Choroid plexus epithelial cell (primary cell): ENCODE data around the gene SLC35D1.

Experiments used
- DNase-seq: peaks from one replicate; pipeline ENCODE4 v3.0.0-alpha.2; 2010; ENCODE audit warnings: low read depth
- H3K4me3 ChIP-seq: 2 replicates; pipeline ENCODE4 v1.5.1; 2011; ENCODE audit warnings: low read depth, mild to moderate bottlenecking, control low read depth, low read length, moderate library complexity
- CTCF ChIP-seq: conservative IDR thresholded peaks from 2 replicates; pipeline ENCODE4 v1.5.1; 2011; ENCODE audit warnings: low read depth, mild to moderate bottlenecking, control low read depth, inconsistent platforms, low read length, moderate library complexity

The SLC35D1 gene

GRCh38 chr1:67053785-67054772, at the start of gene SLC35D1:
TSS of gene SLC35D1 (minus strand) at chr1:67054148. CDS start at chr1:67054013, 135 bp downstream.
- H3K4me3 ChIP-seq, result peak within 1 kb of the TSS; percentile 88
- peak; percentile 52 for DNase-seq
- no peak for TF ChIP-seq CTCF

- H3K4me3 ChIP-seq, result no peak overlapping the region
- TF ChIP-seq CTCF, result no peak
- DNase-seq, result no peak
Measured at GRCh38 chr1:67103548-67103947, 49.6 kb upstream of the SLC35D1 start.

GRCh38 chr1:67100833-67101232, 46.9 kb upstream of the SLC35D1 start:
- DNase-seq, result peak; percentile 13
- H3K4me3 ChIP-seq, result no peak overlapping the region
- no peak for TF ChIP-seq CTCF

DNA sequence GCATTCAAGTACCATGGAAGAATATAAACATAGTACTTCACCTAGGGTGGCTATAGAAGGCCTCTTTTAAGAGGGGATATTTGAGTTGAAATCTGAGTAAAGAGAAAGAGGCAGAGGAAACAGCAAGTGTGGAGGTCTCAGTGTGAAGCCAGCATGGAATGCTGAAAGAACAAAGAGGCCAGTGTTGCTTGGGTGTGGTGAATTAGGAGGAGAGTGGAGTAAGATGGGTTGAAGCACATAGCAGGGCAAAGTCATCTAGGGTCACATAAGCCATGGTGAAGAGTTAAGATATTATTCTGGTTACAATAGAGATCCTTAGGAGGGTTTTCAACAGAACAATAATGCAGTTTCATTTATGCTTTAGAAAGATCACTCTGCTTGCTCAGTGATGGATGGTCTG, 43.4 kb upstream of the SLC35D1 start:
- no peak for TF ChIP-seq CTCF
- DNase-seq, result no peak
- no peak overlapping the region for H3K4me3 ChIP-seq

DNA sequence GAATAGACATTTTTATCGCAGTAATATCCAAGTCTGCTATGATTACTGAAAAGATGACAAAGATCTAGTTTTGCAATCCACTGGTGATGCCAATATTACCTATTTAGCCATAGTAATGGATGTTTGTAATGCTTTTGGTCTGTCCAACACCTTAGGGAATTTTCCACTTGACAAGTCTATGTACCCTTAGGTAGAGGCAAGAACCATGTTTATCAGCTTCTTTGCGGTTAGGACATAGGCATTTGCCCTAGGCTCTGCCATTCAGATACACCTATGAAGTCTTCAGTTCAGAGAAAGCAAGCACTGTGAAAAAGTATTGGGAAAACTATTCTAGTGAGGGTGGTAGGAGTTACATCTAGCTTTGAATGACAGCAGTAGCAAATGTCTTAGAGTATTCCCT, 40.2 kb upstream of the SLC35D1 start:
- H3K4me3 ChIP-seq, result no peak overlapping the region
- no peak for DNase-seq
- TF ChIP-seq CTCF, result no peak

DNA sequence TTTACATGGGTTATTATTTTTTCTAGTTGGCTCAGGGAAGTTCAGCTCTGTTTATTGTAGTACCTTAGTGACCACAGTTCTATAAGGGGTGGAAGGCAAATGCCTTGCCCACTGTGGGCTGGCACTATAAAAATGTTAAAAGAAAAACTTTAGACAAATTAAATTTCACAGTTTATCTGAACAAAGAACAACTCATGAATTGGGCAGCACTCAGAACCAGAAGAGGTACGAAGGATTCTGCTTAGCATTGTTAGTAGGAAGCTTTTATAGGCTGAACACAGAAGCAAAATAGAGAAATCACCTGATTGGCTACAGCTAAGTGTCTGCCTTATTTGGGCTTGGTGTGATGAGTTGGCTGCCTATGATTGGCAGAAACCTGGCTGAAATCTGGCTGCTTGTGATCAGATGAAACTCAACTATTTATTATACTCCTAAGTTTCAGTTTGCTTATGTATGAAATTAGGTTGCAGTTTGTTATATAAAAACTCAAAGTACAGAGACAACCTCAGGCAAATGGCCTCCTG, 35.8 kb upstream of the SLC35D1 start:
- no peak for TF ChIP-seq CTCF
- no peak overlapping the region for H3K4me3 ChIP-seq
- DNase-seq, result no peak
